Activated T-cell treated with anti-CD3 and anti-CD28 coated beads, Interleukin-2, amount 50 U/mL, for 72 hours (primary cell): ENCODE results near the gene ATG2B. TPM values are rescaled to one million over a fixed set of nuclear protein-coding genes. Genes with fewer than 3 reads are reported as not detected.

Experiments
- ATAC-seq, 2 donors: fragments of 150-1000 bp; cut with Tn5 transposase; replicated peaks in 1 of 2; 2 replicates each; pipeline ENCODE4 v1.10.0; 2021; ENCODE audit warnings: moderate library complexity in 2 of 2, mild to moderate bottlenecking in 1 of 2
- DNase-seq, 2 donors: peaks; one replicate each; pipeline ENCODE4 v3.0.0; 2021 to 2022; ENCODE audit warnings: mixed read lengths in 1 of 2
- H3K27ac Mint-ChIP-seq: one replicate; pipeline ENCODE4 v1.8.0; 2022; ENCODE audit warnings: mild to moderate bottlenecking, moderate library complexity, mixed read lengths
- H3K27me3 Mint-ChIP-seq: one replicate; pipeline ENCODE4 v1.8.0; 2022; ENCODE audit warnings: low read depth, mixed read lengths
- H3K36me3 Mint-ChIP-seq, 2 donors: one replicate each; pipeline ENCODE4 v1.8.0; 2022; ENCODE audit warnings: mixed read lengths in 2 of 2, mild to moderate bottlenecking in 1 of 2; ENCODE audit not compliant: insufficient read depth in 2 of 2
- H3K4me1 Mint-ChIP-seq: one replicate; pipeline ENCODE4 v1.8.0; 2022; ENCODE audit warnings: low read depth, mixed read lengths
- H3K4me3 Mint-ChIP-seq, 2 donors: one replicate each; pipeline ENCODE4 v1.8.0; 2022; ENCODE audit warnings: mild to moderate bottlenecking in 2 of 2, mixed read lengths in 2 of 2, moderate library complexity in 2 of 2
- H3K9me3 Mint-ChIP-seq, 2 donors: one replicate each; pipeline ENCODE4 v1.8.0; 2022; ENCODE audit warnings: mixed read lengths in 2 of 2
- total RNA-seq, 2 donors: library from RNA; stranded (reverse); gene quantifications; one replicate each; pipeline ENCODE4 v1.2.3, GENCODE V29; 2022

ATG2B gene
- total RNA-seq, 2 donors from 2014 or later = 22.9 to 28.3 TPM

DNA sequence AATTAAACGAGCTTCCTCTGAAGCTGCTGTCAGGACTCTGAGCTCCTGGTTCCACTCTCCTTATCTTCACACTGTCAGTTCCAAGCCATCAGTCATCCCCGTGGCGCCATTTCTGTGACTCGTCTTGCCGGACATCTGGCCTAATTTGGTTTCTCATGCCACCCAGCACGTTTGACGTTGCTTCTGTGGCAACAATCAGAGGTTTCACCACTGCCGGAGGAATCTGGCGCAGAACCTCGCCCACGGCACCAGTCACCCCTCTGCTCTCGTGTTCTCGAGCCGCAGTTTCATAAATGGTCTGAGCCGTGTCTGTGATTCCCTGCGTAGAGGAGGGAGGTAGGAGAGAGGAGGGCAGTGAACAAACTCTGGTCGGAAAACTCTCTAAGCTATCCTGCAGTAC is 77.5 kb downstream of the ATG2B start:
- no peaks in the 10 kb centered on the region for H3K4me1 Mint-ChIP-seq
- no peak overlapping the region for H3K4me3 Mint-ChIP-seq
- no peak overlapping the region for H3K27ac Mint-ChIP-seq
- no peak for ATAC-seq
- H3K27me3 Mint-ChIP-seq = no peaks in the 10 kb centered on the region
- H3K36me3 Mint-ChIP-seq = peaks cover 2 to 4% of the 10 kb centered on the region in 2 donors
- no peaks in the 10 kb centered on the region for H3K9me3 Mint-ChIP-seq
- no peak for DNase-seq

DNA sequence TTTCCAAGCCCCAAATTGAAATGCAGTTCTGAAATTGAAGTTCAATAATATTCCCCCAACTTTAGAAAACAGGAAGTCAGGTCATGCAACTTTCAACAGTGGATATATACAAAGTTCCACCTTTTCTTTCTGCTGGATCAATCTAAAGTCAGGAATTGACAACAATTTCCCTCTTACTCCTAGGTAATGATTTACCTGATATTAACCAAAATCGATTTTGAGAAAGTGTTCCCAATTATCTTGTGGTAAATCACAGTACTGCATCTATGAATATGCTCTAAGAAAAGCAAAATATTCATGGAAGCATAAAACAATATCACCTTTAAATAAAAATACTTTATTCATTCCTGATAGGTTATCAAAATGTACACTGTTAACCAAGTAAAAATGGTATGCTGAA is 78.7 kb downstream of the ATG2B start:
- no peaks in the 10 kb centered on the region for H3K27me3 Mint-ChIP-seq
- H3K4me3 Mint-ChIP-seq = no peak overlapping the region
- H3K9me3 Mint-ChIP-seq = no peaks in the 10 kb centered on the region
- ATAC-seq = no peak
- H3K36me3 Mint-ChIP-seq = peaks cover 2 to 4% of the 10 kb centered on the region in 2 donors
- no peak overlapping the region for H3K27ac Mint-ChIP-seq
- no peaks in the 10 kb centered on the region for H3K4me1 Mint-ChIP-seq
- no peak for DNase-seq

DNA sequence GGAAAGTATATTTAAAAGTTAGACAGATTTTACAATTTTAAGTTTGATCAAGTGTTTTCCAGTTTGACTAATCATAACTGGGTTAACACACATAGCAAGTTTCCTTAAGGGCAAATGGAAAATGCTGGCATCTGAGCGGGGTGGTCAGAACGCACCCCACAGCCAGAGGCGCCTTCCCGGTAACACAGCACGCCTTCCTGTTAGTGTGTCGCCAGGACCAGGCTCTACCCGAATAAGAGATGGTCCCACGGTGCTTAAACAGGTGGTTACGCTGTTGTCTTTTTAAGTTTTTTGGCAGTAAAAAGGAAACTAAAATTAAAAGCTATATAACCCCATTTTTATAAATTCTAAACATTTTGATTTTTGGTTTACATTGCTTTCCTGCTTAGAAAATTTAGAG is 79.1 kb downstream of the ATG2B start:
- ATAC-seq (no peak), DNase-seq (no peak)
- H3K9me3 Mint-ChIP-seq = no peaks in the 10 kb centered on the region
- no peak overlapping the region for H3K27ac Mint-ChIP-seq
- H3K36me3 Mint-ChIP-seq = peaks cover 2 to 4% of the 10 kb centered on the region in 2 donors
- H3K4me3 Mint-ChIP-seq = no peak overlapping the region
- H3K27me3 Mint-ChIP-seq = no peaks in the 10 kb centered on the region
- H3K4me1 Mint-ChIP-seq = no peaks in the 10 kb centered on the region

GRCh38 chr14:96281486-96281885 is 81.7 kb downstream of the ATG2B start:
- Mint-ChIP-seq H3K4me1 (no peaks in the 10 kb centered on the region), H3K9me3 (peaks cover 0 to 4% of the 10 kb centered on the region in 2 donors), H3K27ac (no peak overlapping the region), H3K36me3 (peaks cover 4 to 8% of the 10 kb centered on the region in 2 donors), H3K27me3 (no peaks in the 10 kb centered on the region), H3K4me3 (no peak overlapping the region)
- DNase-seq = no peak
- no peak for ATAC-seq

GRCh38 chr14:96280104-96280503 is 83.0 kb downstream of the ATG2B start:
- H3K9me3 Mint-ChIP-seq = peaks cover 0 to 4% of the 10 kb centered on the region in 2 donors

DNA sequence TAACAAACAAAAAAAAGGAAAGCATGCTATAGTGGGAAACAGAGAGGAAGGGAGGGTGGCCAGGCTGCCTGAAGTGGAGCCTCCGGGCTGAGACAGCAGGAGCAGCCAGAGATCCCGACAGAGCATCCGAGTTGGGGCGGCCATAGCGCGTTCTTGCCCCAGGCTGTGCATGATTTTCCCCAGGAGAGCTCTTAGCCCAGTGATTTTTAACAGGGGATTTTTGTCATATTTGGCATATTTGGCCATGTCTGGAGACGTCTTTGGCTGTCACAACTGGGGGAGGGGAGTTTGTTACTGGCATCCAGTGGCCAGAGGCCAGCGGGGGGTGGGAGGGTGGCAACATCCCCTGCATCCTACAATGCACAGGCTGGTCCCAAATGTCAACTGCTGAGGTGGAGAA is 83.6 kb downstream of the ATG2B start:
- DNase-seq (no peak), ATAC-seq (no peak)
- Mint-ChIP-seq H3K4me1 (peaks cover 5% of the 10 kb centered on the region), H3K27ac (no peak overlapping the region), H3K27me3 (no peaks in the 10 kb centered on the region), H3K9me3 (peaks cover 0 to 4% of the 10 kb centered on the region in 2 donors), H3K4me3 (no peak overlapping the region), H3K36me3 (peaks cover 0 to 5% of the 10 kb centered on the region in 2 donors)

More at GRCh38 chr14:96280104-96280503, 83.0 kb downstream of the ATG2B start:
- DNase-seq (no peak), ATAC-seq (no peak)
- H3K27ac Mint-ChIP-seq = no peak overlapping the region
- peaks cover 5% of the 10 kb centered on the region for H3K4me1 Mint-ChIP-seq
- H3K36me3 Mint-ChIP-seq = peaks cover 0 to 5% of the 10 kb centered on the region in 2 donors
- H3K27me3 Mint-ChIP-seq = no peaks in the 10 kb centered on the region
- H3K4me3 Mint-ChIP-seq = no peak overlapping the region

GRCh38 chr14:96277890-96278289 is 85.3 kb downstream of the ATG2B start:
- Mint-ChIP-seq H3K9me3 (peaks cover 0 to 4% of the 10 kb centered on the region in 2 donors), H3K4me1 (peaks cover 5% of the 10 kb centered on the region), H3K36me3 (peaks cover 0 to 5% of the 10 kb centered on the region in 2 donors), H3K27me3 (no peaks in the 10 kb centered on the region), H3K27ac (no peak overlapping the region), H3K4me3 (no peak overlapping the region)
- DNase-seq = no peak
- no peak for ATAC-seq

DNA sequence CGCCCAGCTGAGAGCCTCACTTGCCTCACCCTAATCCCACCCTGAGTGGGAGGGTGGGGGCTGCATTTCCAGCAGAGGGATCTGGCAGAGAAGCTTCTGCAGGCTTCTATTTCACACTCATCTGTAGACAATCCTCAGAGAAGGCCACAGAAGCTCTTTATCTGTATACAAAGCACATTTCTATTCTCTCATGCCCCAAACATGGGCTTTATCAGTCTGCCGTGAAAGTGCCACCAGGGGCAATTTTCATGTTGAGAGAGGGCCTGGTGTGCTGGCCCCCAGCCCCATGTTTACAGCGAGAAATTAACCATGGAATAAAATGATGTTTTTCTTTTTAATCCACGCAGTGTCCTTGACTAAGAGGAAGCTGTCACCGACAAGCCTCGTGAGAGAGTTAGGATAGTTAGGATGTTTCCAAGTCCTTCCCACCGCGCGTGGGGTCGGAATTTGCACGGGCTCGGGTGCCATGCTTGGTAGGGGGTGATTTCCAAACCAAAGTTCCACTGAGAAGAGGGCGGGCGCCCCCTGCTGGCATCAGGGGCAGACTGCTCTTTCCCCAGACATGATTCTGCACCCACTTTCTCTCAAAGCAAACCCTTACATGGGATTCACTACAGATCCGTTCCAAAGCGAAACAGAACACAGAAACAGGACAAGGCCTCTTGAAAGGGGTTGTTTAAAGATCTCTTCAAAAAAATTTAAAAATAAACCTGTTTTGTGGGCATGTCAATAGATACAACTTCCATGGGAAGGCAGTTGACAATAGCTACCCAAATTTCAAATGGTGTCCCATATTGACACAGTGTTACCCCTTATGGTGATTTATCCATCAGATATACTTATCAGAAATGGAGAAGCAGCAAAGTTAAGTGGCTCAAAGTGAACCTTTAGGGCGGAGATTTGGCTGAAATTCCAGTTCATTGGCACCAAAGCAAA is 87.7 kb downstream of the ATG2B start:
- H3K9me3 Mint-ChIP-seq = peaks cover 0 to 4% of the 10 kb centered on the region in 2 donors
- ATAC-seq (peak; percentile 53 to 66), DNase-seq (peak; percentile 71 to 78)
- peaks cover 5% of the 10 kb centered on the region for H3K4me1 Mint-ChIP-seq
- H3K4me3 Mint-ChIP-seq = peak overlapping the region in 1 of 2 donors; percentile 37
- H3K27me3 Mint-ChIP-seq = no peaks in the 10 kb centered on the region
- H3K27ac Mint-ChIP-seq = no peak overlapping the region
- peaks cover 2 to 5% of the 10 kb centered on the region in 2 donors for H3K36me3 Mint-ChIP-seq

DNA sequence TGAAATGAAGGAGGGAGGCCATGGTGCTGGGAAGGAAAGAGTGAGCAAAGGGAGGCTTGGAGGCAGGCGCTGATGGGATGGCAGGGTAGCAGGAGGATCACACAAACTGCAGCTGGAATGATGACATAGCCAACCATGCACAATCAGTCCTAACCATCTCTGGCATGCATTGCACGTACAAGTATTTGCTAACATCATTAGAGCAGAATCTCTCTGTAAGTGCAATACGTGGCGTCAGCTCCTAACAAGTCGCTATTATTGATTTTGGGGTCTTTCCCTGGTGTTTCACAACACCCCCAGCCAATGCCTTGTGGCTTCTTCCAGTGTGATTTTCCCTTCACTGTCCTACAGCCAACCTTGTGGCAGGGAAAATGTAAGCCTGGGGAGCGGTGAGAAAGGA is 88.6 kb downstream of the ATG2B start:
- peaks cover 5% of the 10 kb centered on the region for H3K4me1 Mint-ChIP-seq
- H3K36me3 Mint-ChIP-seq = peaks cover 2 to 5% of the 10 kb centered on the region in 2 donors
- no peaks in the 10 kb centered on the region for H3K27me3 Mint-ChIP-seq
- DNase-seq = no peak
- no peak for ATAC-seq
- no peak overlapping the region for H3K4me3 Mint-ChIP-seq
- peaks cover 0 to 4% of the 10 kb centered on the region in 2 donors for H3K9me3 Mint-ChIP-seq
- no peak overlapping the region for H3K27ac Mint-ChIP-seq

- Mint-ChIP-seq H3K27ac (no peak overlapping the region), H3K4me3 (no peak overlapping the region), H3K36me3 (peaks cover 2 to 5% of the 10 kb centered on the region in 2 donors), H3K27me3 (no peaks in the 10 kb centered on the region), H3K9me3 (peaks cover 0 to 4% of the 10 kb centered on the region in 2 donors), H3K4me1 (peaks cover 5% of the 10 kb centered on the region)
- DNase-seq (no peak), ATAC-seq (no peak)
These were observed 89.0 kb downstream of the ATG2B start for GRCh38 chr14:96274122-96274521.

- Mint-ChIP-seq H3K27ac (no peak overlapping the region), H3K27me3 (no peaks in the 10 kb centered on the region), H3K36me3 (peaks cover 2 to 3% of the 10 kb centered on the region in 2 donors), H3K9me3 (peaks cover 0 to 4% of the 10 kb centered on the region in 2 donors), H3K4me1 (peaks cover 5% of the 10 kb centered on the region), H3K4me3 (no peak overlapping the region)
- ATAC-seq (no peak), DNase-seq (no peak)
These were observed 89.5 kb downstream of the ATG2B start for GRCh38 chr14:96273629-96274028.

- peaks cover 0 to 3% of the 10 kb centered on the region in 2 donors for H3K9me3 Mint-ChIP-seq
- peaks cover 5% of the 10 kb centered on the region for H3K4me1 Mint-ChIP-seq
- no peak overlapping the region for H3K27ac Mint-ChIP-seq
- DNase-seq (no peak), ATAC-seq (no peak)
- H3K4me3 Mint-ChIP-seq = no peak overlapping the region
- H3K27me3 Mint-ChIP-seq = no peaks in the 10 kb centered on the region
- H3K36me3 Mint-ChIP-seq = peaks cover 2 to 3% of the 10 kb centered on the region in 2 donors
These were observed 90.2 kb downstream of the ATG2B start for GRCh38 chr14:96272777-96273473.

GRCh38 chr14:96271421-96271762 is 91.7 kb downstream of the ATG2B start:
- DNase-seq = no peak
- H3K36me3 Mint-ChIP-seq = peaks cover 0 to 2% of the 10 kb centered on the region in 2 donors

More at GRCh38 chr14:96271421-96271762, 91.7 kb downstream of the ATG2B start:
- H3K9me3 Mint-ChIP-seq = no peaks in the 10 kb centered on the region
- no peak overlapping the region for H3K27ac Mint-ChIP-seq
- ATAC-seq = no peak
- H3K4me1 Mint-ChIP-seq = peaks cover 5% of the 10 kb centered on the region
- H3K4me3 Mint-ChIP-seq = no peak overlapping the region
- no peaks in the 10 kb centered on the region for H3K27me3 Mint-ChIP-seq
